Esophagus muscularis mucosa (tissue), 3 donors: Measurements from ENCODE around the gene SYMPK.

Experiments
- POLR2A ChIP-seq: fragments of 450-650 bp; IDR thresholded peaks from one replicate; pipeline ENCODE4 v1.6.1; 2017; ENCODE audit warnings: antibody characterized with exemption, moderate library complexity, mild to moderate bottlenecking, low read depth
- TF ChIP-seq, protein P1 (sequence below), 3 experiments: fragments of 200-600 bp in 2 of 3; fragments of 450-650 bp in 1 of 3; sonication (generic) in 2 of 3; IDR thresholded peaks; one replicate each; pipeline ENCODE4 v1.5.1; 2017 to 2019; ENCODE audit warnings: antibody characterized with exemption in 3 of 3, mild to moderate bottlenecking in 2 of 3, moderate library complexity in 1 of 3

DNA sequence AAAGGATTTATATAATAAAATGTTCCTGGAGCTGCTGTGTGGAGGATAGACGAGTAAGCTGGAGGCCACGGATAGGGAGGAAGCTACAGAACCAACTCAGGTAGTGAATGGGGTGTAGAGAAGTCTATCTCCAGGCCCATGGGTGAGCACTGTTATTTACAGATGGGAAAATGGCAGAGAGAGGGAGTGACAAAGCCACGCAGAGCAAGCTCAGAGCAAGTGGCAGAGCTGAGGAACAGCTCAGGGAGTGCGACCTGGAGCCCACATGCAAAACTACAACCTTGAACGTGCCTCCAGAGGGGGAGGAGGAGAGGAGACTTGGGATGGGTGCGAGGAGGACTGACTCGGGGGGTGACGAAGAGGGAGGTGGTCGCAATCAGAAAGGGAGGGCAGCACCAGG lies 34.4 kb downstream of the SYMPK start:
- TF ChIP-seq, protein P1, sequence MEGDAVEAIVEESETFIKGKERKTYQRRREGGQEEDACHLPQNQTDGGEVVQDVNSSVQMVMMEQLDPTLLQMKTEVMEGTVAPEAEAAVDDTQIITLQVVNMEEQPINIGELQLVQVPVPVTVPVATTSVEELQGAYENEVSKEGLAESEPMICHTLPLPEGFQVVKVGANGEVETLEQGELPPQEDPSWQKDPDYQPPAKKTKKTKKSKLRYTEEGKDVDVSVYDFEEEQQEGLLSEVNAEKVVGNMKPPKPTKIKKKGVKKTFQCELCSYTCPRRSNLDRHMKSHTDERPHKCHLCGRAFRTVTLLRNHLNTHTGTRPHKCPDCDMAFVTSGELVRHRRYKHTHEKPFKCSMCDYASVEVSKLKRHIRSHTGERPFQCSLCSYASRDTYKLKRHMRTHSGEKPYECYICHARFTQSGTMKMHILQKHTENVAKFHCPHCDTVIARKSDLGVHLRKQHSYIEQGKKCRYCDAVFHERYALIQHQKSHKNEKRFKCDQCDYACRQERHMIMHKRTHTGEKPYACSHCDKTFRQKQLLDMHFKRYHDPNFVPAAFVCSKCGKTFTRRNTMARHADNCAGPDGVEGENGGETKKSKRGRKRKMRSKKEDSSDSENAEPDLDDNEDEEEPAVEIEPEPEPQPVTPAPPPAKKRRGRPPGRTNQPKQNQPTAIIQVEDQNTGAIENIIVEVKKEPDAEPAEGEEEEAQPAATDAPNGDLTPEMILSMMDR (IDR thresholded peaks at IDR 0.05) = no peak
- no peak for TF ChIP-seq POLR2A
